ENCODE results near the gene SULT1C4.
"Not testable (repeated sequence)": the region's sequence is repeated elsewhere in the genome, so short reads cannot be mapped to it uniquely, and the experiment has no call there.

SULT1C4 gene

GRCh38 chr2:108348816-108349570, 28.8 kb upstream of the SULT1C4 start:
- POLR2A ChIA-PET, result no interaction called here
- CTCF ChIA-PET, result interaction anchor here (0.9 to 1.9 kb wide), 5 partner anchors 232 to 287 kb away, joined by 3 to 19 read pairs (median 3); no protein-coding TSS in a partner anchor
- H3K4me3 ChIP-seq (ENCODE audit: low read depth, low read length), result no peak overlapping the region
- TF ChIP-seq CTCF (IDR thresholded peaks at IDR 0.05; ENCODE audit: insufficient read depth, low read length, missing control alignments), result no peak
- no peak for DNase-seq (ENCODE audit: low read depth, low spot score)

- CTCF ChIA-PET, result interaction anchor here (0.9 to 1.9 kb wide), 4 partner anchors 232 to 286 kb away, joined by 3 to 19 read pairs (median 6); no protein-coding TSS in a partner anchor
- TF ChIP-seq CTCF (IDR thresholded peaks at IDR 0.05; ENCODE audit: insufficient read depth, low read length, missing control alignments), result no peak
- no peak for DNase-seq (ENCODE audit: low read depth, low spot score)
- POLR2A ChIA-PET, result no interaction called here
- H3K4me3 ChIP-seq (ENCODE audit: low read depth, low read length), result no peak overlapping the region
Measured at GRCh38 chr2:108349571-108349928, 28.2 kb upstream of the SULT1C4 start.

- no peak for TF ChIP-seq CTCF (IDR thresholded peaks at IDR 0.05; ENCODE audit: insufficient read depth, low read length, missing control alignments)
- no peak for DNase-seq (ENCODE audit: low read depth, low spot score)
- ChIA-PET CTCF (interaction anchor here (1.1 to 4.9 kb wide), 7 partner anchors 22 to 285 kb away, joined by 3 to 64 read pairs (median 5); no protein-coding TSS in a partner anchor), POLR2A (no interaction called here)
- H3K4me3 ChIP-seq (ENCODE audit: low read depth, low read length), result no peak overlapping the region
Measured at GRCh38 chr2:108351889-108352288, 25.9 kb upstream of the SULT1C4 start.

- no peak for TF ChIP-seq CTCF (IDR thresholded peaks at IDR 0.05; ENCODE audit: insufficient read depth, low read length, missing control alignments)
- CTCF ChIA-PET, result interaction anchor here (0.9 to 4.9 kb wide), 2 partner anchors 231 to 283 kb away, joined by 3 to 64 read pairs; no protein-coding TSS in a partner anchor
- POLR2A ChIA-PET, result no interaction called here
- no peak overlapping the region for H3K4me3 ChIP-seq (ENCODE audit: low read depth, low read length)
- DNase-seq (ENCODE audit: low read depth, low spot score), result no peak
Measured at GRCh38 chr2:108354136-108354535, 23.6 kb upstream of the SULT1C4 start.

GRCh38 chr2:108355906-108356734, 21.6 kb upstream of the SULT1C4 start:
- ChIA-PET CTCF (interaction anchor here (1.0 kb wide), 1 partner anchor 228 kb away, joined by 3 read pairs; no protein-coding TSS in a partner anchor), POLR2A (no interaction called here)
- DNase-seq (ENCODE audit: low read depth, low spot score), result no peak
- TF ChIP-seq CTCF (IDR thresholded peaks at IDR 0.05; ENCODE audit: insufficient read depth, low read length, missing control alignments), result no peak
- H3K4me3 ChIP-seq (ENCODE audit: low read depth, low read length), result no peak overlapping the region

GRCh38 chr2:108359336-108359735, 18.4 kb upstream of the SULT1C4 start:
- DNase-seq (ENCODE audit: low read depth, low spot score); H3K4me3 ChIP-seq (ENCODE audit: low read depth, low read length); POLR2A ChIA-PET: not testable (repeated sequence)
- CTCF ChIA-PET, result interaction anchor here (0.6 to 1.3 kb wide), 2 partner anchors 9 to 108 kb away, joined by 4 to 6 read pairs; no protein-coding TSS in a partner anchor

Data from AG04449 (cell line).